Neural cell (in vitro differentiated cells): ENCODE measurements around the gene MAGEB6. TPM values are rescaled to one million over a fixed set of nuclear protein-coding genes. Genes with fewer than 3 reads are reported as not detected.

ENCODE experiments used
- polyA plus RNA-seq: library from polyadenylated mRNA; depleted of rRNA; stranded (reverse); fragments of >200 nt; gene quantifications from 2 replicates; pipeline ENCODE4 v1.2.3, GENCODE V29; 2014

MAGEB6 gene
- polyA plus RNA-seq, 1 donor from 2014 or later = not detected

Other genes starting within 250 kb of the MAGEB6 start
- gene MAGEB18, start 54.1 kb upstream of the MAGEB6 start, polyA plus RNA-seq = not detected in 2 replicates
- gene MAGEB6B, start 31.8 kb upstream of the MAGEB6 start, polyA plus RNA-seq = not detected in 2 replicates
- not detected in 2 replicates for gene MAGEB5, start 23.7 kb downstream of the MAGEB6 start, polyA plus RNA-seq